Peyer's patch (tissue), 4 donors: ENCODE measurements around the gene COPZ2.

Experiments used
- POLR2A ChIP-seq, 2 donors: fragments of 450-650 bp; IDR thresholded peaks; one replicate each; pipeline ENCODE4 v1.5.1; 2017; ENCODE audit warnings: antibody characterized with exemption in 2 of 2, mild to moderate bottlenecking in 2 of 2, moderate library complexity in 2 of 2
- TF ChIP-seq, protein P1 (sequence below), 6 experiments: fragments of 450-650 bp in 4 of 6; fragments of 200-600 bp in 2 of 6; sonication (generic) in 1 of 6; IDR thresholded peaks; one replicate each; pipeline ENCODE4 v1.5.1; 2017 to 2019; ENCODE audit warnings: antibody characterized with exemption in 6 of 6, mild to moderate bottlenecking in 3 of 6, moderate library complexity in 1 of 6

DNA sequence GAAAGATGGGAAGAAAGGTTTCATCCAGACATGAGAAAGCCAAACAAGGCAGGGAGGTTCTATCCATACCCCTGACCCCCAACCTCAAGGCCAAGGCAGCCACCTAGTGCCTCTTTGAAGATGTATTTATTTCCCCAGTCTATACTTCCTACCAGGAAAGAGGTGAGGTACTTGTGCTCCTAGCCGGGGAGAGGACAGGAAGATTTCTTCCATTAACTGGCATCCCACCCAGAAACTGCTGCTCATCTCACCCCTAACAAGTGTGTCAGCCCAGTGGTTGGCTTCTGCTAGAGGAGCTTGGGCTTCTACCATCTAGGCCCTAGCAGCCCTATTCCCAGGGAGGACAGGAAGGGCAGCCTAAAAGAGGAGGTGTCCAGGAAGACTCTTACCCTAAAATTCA lies 8.9 kb downstream of the COPZ2 start:
- TF ChIP-seq, protein P1, sequence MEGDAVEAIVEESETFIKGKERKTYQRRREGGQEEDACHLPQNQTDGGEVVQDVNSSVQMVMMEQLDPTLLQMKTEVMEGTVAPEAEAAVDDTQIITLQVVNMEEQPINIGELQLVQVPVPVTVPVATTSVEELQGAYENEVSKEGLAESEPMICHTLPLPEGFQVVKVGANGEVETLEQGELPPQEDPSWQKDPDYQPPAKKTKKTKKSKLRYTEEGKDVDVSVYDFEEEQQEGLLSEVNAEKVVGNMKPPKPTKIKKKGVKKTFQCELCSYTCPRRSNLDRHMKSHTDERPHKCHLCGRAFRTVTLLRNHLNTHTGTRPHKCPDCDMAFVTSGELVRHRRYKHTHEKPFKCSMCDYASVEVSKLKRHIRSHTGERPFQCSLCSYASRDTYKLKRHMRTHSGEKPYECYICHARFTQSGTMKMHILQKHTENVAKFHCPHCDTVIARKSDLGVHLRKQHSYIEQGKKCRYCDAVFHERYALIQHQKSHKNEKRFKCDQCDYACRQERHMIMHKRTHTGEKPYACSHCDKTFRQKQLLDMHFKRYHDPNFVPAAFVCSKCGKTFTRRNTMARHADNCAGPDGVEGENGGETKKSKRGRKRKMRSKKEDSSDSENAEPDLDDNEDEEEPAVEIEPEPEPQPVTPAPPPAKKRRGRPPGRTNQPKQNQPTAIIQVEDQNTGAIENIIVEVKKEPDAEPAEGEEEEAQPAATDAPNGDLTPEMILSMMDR (IDR thresholded peaks at IDR 0.05): no peak
- no peak for TF ChIP-seq POLR2A (IDR thresholded peaks at IDR 0.05)
